HCT116 (cell line): ENCODE results near the gene CCK. TPM values are rescaled to one million over a fixed set of nuclear protein-coding genes. Genes with fewer than 3 reads are reported as not detected.

Experiments
- ATAC-seq: fragments of 200-7000 bp; cut with Tn5 transposase; 2 replicates; pipeline ENCODE4 v1.9.1; 2020; ENCODE audit warnings: mild to moderate bottlenecking, moderate library complexity
- BruUV-seq: library from RNA; stranded (reverse); fragments of 400-500 nt; replicated peaks from 2 replicates; lab custom pipeline; 2021; lab: Mats Ljungman, UMichigan
- CTCF ChIA-PET: fragments of 300-600 bp; sonication (Branson Sonifier 250); formaldehyde crosslinking; loops from one replicate; lab custom pipeline; 2021; ENCODE audit warnings: antibody characterized with exemption; lab: Charles Lee
- POLR2A ChIA-PET: fragments of 300-600, 350-600 bp; sonication (Branson Sonifier 250); formaldehyde crosslinking; loops from one replicate; lab custom pipeline; 2021; ENCODE audit warnings: antibody characterized with exemption; lab: Charles Lee
- RAD21 ChIA-PET, 2 experiments: fragments of 300-600 bp; sonication (Branson Sonifier 250); formaldehyde crosslinking; loops; one replicate each; lab custom pipeline; 2023; ENCODE audit warnings: low total read pairs in 2 of 2; ENCODE audit not compliant: uncharacterized antibody in 2 of 2, unreplicated experiment in 2 of 2, low non-redundant PET in 1 of 2; lab: Charles Lee
- DNase-seq: peaks from one replicate; pipeline ENCODE4 v3.0.0-alpha.2; 2010; ENCODE audit warnings: low read depth, low spot score
- H2AFZ ChIP-seq: fragments of 200-600 bp; shearing (Covaris generic), sonication (generic); 2 replicates; pipeline ENCODE4 v1.6.1; 2017; ENCODE audit warnings: low read depth, mixed run types, mixed read lengths, antibody characterized with exemption, low read length; ENCODE audit not compliant: poor library complexity, severe bottlenecking
- H3K27ac ChIP-seq: 2 replicates; pipeline ENCODE4 v1.5.1; 2012; ENCODE audit warnings: low read depth, low read length
- H3K27me3 ChIP-seq: fragments of 200-600 bp; sonication (generic); 2 replicates; pipeline ENCODE4 v1.6.1; 2016; ENCODE audit warnings: mixed run types, low read length, mixed read lengths; ENCODE audit not compliant: insufficient read depth
- H3K36me3 ChIP-seq, 2 experiments: fragments of 200-500 bp in 1 of 2; fragments of 200-600 bp in 1 of 2; sonication (Bioruptor generic) in 1 of 2; sonication (generic) in 1 of 2; 2 replicates each; pipeline versions ENCODE4 v1.5.1 to v1.6.1; 2014 to 2016; ENCODE audit warnings: low read length in 2 of 2, inconsistent platforms in 1 of 2, mixed read lengths in 1 of 2, mixed run types in 1 of 2; ENCODE audit not compliant: insufficient read depth in 2 of 2, control insufficient read depth in 1 of 2
- H3K4me1 ChIP-seq, 2 experiments: fragments of 200-600 bp in 1 of 2; sonication (generic) in 1 of 2; 2 replicates each; pipeline versions ENCODE4 v1.5.1 to v1.6.1; 2012 to 2017; ENCODE audit warnings: low read length in 2 of 2, inconsistent platforms in 1 of 2, mild to moderate bottlenecking in 1 of 2, mixed read lengths in 1 of 2, mixed run types in 1 of 2, moderate library complexity in 1 of 2; ENCODE audit not compliant: insufficient read depth in 2 of 2, control insufficient read depth in 1 of 2
- H3K4me2 ChIP-seq: fragments of 200-600 bp; sonication (generic); 2 replicates; pipeline ENCODE4 v1.6.1; 2017; ENCODE audit warnings: mixed run types, low read length, mixed read lengths
- H3K4me3 ChIP-seq, 2 experiments: fragments of 200-600 bp in 1 of 2; sonication (generic) in 1 of 2; replicated peaks in 1 of 2; 2 replicates each; pipeline ENCODE4 v1.5.1; 2011 to 2016; ENCODE audit warnings: low read length in 2 of 2, control low read depth in 1 of 2, low read depth in 1 of 2, mild to moderate bottlenecking in 1 of 2, mixed read lengths in 1 of 2, mixed run types in 1 of 2
- H3K79me2 ChIP-seq: fragments of 200-600 bp; sonication (generic); 2 replicates; pipeline ENCODE4 v1.6.1; 2017; ENCODE audit warnings: mild to moderate bottlenecking, mixed run types, low read length, moderate library complexity, mixed read lengths; ENCODE audit not compliant: insufficient read depth
- H3K9ac ChIP-seq: fragments of 200-600 bp; sonication (generic); 2 replicates; pipeline ENCODE4 v1.6.1; 2016; ENCODE audit warnings: low read length, mixed read lengths
- H3K9me2 ChIP-seq: fragments of 200-600 bp; sonication (generic), shearing (Covaris generic); 2 replicates; pipeline ENCODE4 v1.6.1; 2017; ENCODE audit warnings: mixed run types, mild to moderate bottlenecking, moderate library complexity; ENCODE audit not compliant: insufficient read depth
- H3K9me3 ChIP-seq, 2 experiments: fragments of 200-500 bp in 1 of 2; fragments of 200-600 bp in 1 of 2; sonication (Bioruptor generic) in 1 of 2; sonication (generic) in 1 of 2; 2 replicates each; pipeline ENCODE4 v1.6.1; 2014 to 2017; ENCODE audit warnings: low read length in 2 of 2, mixed read lengths in 2 of 2, inconsistent platforms in 1 of 2, low read depth in 1 of 2, mild to moderate bottlenecking in 1 of 2, mixed run types in 1 of 2, moderate library complexity in 1 of 2; ENCODE audit not compliant: control insufficient read depth in 1 of 2, insufficient read depth in 1 of 2
- H4K20me1 ChIP-seq: fragments of 200-600 bp; sonication (generic), shearing (Covaris generic); 2 replicates; pipeline ENCODE4 v1.6.1; 2017; ENCODE audit warnings: mixed run types, mild to moderate bottlenecking, moderate library complexity; ENCODE audit not compliant: insufficient read depth
- CEBPB ChIP-seq: IDR thresholded peaks from 2 replicates; pipeline ENCODE4 v1.6.1; 2012; ENCODE audit warnings: low read depth
- ELF1 ChIP-seq: IDR thresholded peaks from 2 replicates; pipeline ENCODE4 v1.6.1; 2012; ENCODE audit warnings: low read depth, borderline replicate concordance
- EZH2phosphoT487 ChIP-seq: fragments of 200-600 bp; IDR thresholded peaks from 2 replicates; pipeline ENCODE4 v1.6.1; 2018; ENCODE audit warnings: antibody characterized with exemption, borderline replicate concordance
- FOSL1 ChIP-seq: IDR thresholded peaks from 2 replicates; pipeline ENCODE4 v1.6.1; 2012; ENCODE audit warnings: low read depth
- POLR2A ChIP-seq: IDR thresholded peaks from 2 replicates; pipeline ENCODE4 v1.7.0; 2011; ENCODE audit warnings: borderline replicate concordance; ENCODE audit not compliant: insufficient read depth, insufficient read length; ENCODE audit errors: extremely low read depth
- POLR2AphosphoS5 ChIP-seq: IDR thresholded peaks from 2 replicates; pipeline ENCODE4 v1.6.1; 2011; ENCODE audit warnings: mild to moderate bottlenecking, low read depth, low read length, moderate library complexity
- ZFX ChIP-seq: fragments of 450-650 bp; IDR thresholded peaks from 2 replicates; pipeline ENCODE4 v1.6.1; 2017
- intact Hi-C: fragments of 100-400 bp; cut with micrococcal nuclease; formaldehyde crosslinking; loops from 2 replicates; pipeline ENCODE4 v1.10.0; 2022
- total RNA-seq: library from RNA; stranded (reverse); gene quantifications from one replicate; pipeline ENCODE4 v1.2.1, GENCODE V29; 2021; ENCODE audit not compliant: unreplicated experiment
- TF ChIP-seq, protein P1 (sequence below): IDR thresholded peaks from 2 replicates; pipeline ENCODE4 v1.6.1; 2012; ENCODE audit warnings: low read depth
- TF ChIP-seq, protein P2 (sequence below): IDR thresholded peaks from 2 replicates; pipeline ENCODE4 v1.6.1; 2012

The CCK gene
- total RNA-seq, 1 experiment from 2014 or later: 0.32 TPM

DNA sequence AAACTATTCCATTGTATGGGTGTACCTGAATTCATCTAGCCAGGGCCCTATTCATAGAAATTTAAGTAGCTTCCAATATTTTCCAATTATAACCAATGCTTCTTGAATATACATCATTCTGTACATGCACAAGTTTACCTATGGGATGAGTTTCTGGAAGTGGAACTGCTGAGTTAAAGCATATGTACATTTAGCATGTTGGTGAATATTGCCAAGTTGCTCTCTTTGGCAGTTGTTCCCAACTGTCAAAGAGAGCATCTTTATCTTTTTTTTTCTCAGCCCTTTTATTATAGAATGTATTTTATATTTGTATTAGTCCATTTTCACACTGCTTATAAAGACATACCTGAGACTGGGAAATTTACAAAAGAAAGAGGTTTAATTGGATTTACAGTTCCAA is 8.3 kb upstream of the CCK start:
- ChIA-PET RAD21 (no interaction called here), POLR2A (no interaction called here), CTCF (no interaction called here)
- no peaks in the 10 kb centered on the region for H3K36me3 ChIP-seq
- no peaks in the 10 kb centered on the region for H3K79me2 ChIP-seq
- H3K4me1 ChIP-seq: no peaks in the 10 kb centered on the region
- 0 out of 4 replicates have a peak, but pooled peaks cover 0 to 3% of the 10 kb centered on the region in 2 experiments for H3K9me3 ChIP-seq
- no peaks in the 10 kb centered on the region for H4K20me1 ChIP-seq
- ATAC-seq (no peak), DNase-seq (no peak)
- TF ChIP-seq, protein P1, sequence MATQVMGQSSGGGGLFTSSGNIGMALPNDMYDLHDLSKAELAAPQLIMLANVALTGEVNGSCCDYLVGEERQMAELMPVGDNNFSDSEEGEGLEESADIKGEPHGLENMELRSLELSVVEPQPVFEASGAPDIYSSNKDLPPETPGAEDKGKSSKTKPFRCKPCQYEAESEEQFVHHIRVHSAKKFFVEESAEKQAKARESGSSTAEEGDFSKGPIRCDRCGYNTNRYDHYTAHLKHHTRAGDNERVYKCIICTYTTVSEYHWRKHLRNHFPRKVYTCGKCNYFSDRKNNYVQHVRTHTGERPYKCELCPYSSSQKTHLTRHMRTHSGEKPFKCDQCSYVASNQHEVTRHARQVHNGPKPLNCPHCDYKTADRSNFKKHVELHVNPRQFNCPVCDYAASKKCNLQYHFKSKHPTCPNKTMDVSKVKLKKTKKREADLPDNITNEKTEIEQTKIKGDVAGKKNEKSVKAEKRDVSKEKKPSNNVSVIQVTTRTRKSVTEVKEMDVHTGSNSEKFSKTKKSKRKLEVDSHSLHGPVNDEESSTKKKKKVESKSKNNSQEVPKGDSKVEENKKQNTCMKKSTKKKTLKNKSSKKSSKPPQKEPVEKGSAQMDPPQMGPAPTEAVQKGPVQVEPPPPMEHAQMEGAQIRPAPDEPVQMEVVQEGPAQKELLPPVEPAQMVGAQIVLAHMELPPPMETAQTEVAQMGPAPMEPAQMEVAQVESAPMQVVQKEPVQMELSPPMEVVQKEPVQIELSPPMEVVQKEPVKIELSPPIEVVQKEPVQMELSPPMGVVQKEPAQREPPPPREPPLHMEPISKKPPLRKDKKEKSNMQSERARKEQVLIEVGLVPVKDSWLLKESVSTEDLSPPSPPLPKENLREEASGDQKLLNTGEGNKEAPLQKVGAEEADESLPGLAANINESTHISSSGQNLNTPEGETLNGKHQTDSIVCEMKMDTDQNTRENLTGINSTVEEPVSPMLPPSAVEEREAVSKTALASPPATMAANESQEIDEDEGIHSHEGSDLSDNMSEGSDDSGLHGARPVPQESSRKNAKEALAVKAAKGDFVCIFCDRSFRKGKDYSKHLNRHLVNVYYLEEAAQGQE: no peak
- TF ChIP-seq FOSL1 (no peak), EZH2phosphoT487 (no peak), ELF1 (no peak), POLR2A (no peak), POLR2AphosphoS5 (no peak), ZFX (no peak)
- BruUV-seq: no TSS peak
- no peaks in the 10 kb centered on the region for H3K27me3 ChIP-seq
- no peak overlapping the region for H3K4me3 ChIP-seq
- intact Hi-C loops: no loop called here
- H3K9ac ChIP-seq: no peak overlapping the region
- no peak overlapping the region for H2AFZ ChIP-seq
- no peak overlapping the region for H3K27ac ChIP-seq
- H3K9me2 ChIP-seq: no peaks in the 10 kb centered on the region
- H3K4me2 ChIP-seq: no peak overlapping the region

DNA sequence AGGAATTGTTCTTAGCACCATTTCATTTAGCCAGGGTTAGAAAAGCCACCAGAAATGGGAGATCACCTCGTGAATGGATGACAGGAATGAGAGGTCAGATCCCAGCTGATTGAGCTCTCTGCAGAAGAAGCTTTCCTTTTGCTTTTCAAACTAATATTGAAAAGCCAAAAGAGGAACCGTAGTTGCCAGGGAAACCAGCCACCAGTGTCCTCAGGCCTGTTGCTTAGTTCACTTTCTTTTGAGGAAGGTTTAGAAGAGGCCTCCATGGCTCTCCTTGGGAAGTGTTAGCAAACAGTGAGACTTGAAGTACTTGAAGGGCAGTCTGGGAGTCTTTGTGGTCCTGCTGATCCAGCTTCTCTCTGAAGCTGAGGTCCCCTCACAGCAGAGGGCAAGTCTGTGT is 7.4 kb upstream of the CCK start:
- no peak overlapping the region for H3K4me3 ChIP-seq
- BruUV-seq: no TSS peak
- TF ChIP-seq, protein P2, sequence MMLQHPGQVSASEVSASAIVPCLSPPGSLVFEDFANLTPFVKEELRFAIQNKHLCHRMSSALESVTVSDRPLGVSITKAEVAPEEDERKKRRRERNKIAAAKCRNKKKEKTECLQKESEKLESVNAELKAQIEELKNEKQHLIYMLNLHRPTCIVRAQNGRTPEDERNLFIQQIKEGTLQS: no peak
- TF ChIP-seq CEBPB: no peak
- no peak for DNase-seq
- H3K27ac ChIP-seq: no peak overlapping the region
- no peaks in the 10 kb centered on the region for H3K27me3 ChIP-seq
- H3K9me3 ChIP-seq: 0 out of 4 replicates have a peak, but pooled peaks cover 0 to 3% of the 10 kb centered on the region in 2 experiments
- H2AFZ ChIP-seq: no peak overlapping the region
- no peaks in the 10 kb centered on the region for H4K20me1 ChIP-seq
- H3K4me1 ChIP-seq: no peaks in the 10 kb centered on the region
- CTCF ChIA-PET: no interaction called here
- no peaks in the 10 kb centered on the region for H3K9me2 ChIP-seq
- RAD21 ChIA-PET: no interaction called here
- no peak for ATAC-seq
- intact Hi-C loops: no loop called here
- H3K4me2 ChIP-seq: no peak overlapping the region
- no peaks in the 10 kb centered on the region for H3K36me3 ChIP-seq
- POLR2A ChIA-PET: no interaction called here
- H3K9ac ChIP-seq: no peak overlapping the region
- no peaks in the 10 kb centered on the region for H3K79me2 ChIP-seq
